CD4-positive, alpha-beta T cell treated with Interleukin-17A for 4 hours (primary cell): ENCODE measurements around the gene TTC9.

Experiments used
- DNase-seq: peaks from one replicate; pipeline ENCODE4 v3.0.0-alpha.2; 2020; ENCODE audit warnings: mixed read lengths

Gene TTC9

DNA sequence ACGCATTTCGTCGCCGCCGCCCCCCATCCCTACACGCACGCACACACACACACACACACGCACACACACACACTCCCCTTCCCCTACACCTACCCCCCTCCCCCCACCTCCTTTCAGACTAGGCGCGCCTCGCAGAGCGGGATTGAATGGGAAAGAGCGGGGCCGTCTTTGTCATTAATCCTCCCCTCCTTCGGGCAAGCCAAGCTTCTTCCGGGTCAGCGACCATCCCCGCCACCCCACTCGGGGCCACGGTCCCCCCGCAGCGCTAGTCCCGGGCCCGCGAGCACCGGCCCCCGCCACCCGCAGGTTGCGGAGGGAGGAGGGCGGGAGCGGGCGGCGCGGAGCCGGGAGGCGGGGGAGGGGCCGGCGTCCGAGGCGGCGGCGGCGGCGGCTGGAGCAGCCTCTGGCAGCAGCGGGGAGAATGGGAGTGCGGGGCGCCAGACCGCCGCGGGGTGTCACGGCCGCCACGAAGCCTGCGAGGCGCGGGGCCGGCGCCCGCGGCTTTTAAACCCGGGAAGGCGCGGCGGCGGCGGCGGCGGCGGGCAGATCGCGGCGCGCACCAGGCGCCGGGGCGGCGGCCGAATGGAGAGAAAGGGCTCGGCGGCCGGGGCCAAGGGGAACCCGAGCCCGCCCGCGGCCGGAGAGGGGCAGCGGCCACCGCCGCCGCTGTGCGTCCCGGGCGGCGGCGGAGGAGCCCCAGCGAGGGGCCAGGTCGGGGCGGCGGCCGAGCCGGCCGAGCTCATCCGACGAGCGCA is at the start of gene TTC9:
TSS of gene TTC9 (plus strand) at position 369 of the 755 bp plus-strand sequence. CDS start at position 583, 214 bp downstream.
- peak; percentile 55 for DNase-seq

DNA sequence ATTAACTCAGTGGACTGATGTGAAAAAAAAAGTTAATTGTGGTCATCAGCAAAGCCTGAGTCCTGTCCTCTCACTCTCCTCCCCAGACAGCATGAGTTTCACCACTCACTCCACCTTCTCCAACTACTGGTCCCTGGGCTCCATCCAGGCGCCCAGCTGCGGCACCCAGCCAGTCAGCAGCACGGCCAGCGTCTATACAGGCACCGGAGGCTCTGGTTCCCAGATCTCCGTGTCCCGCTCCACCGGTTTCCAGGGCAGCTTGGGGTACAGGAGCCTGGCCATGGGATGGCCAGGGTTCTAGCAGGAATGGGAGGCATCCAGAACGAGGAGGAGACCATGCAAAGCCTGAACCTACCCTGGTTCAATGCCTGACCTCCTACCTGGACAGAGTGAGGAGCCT is 47.3 kb upstream of the TTC9 start:
- DNase-seq = no peak

DNA sequence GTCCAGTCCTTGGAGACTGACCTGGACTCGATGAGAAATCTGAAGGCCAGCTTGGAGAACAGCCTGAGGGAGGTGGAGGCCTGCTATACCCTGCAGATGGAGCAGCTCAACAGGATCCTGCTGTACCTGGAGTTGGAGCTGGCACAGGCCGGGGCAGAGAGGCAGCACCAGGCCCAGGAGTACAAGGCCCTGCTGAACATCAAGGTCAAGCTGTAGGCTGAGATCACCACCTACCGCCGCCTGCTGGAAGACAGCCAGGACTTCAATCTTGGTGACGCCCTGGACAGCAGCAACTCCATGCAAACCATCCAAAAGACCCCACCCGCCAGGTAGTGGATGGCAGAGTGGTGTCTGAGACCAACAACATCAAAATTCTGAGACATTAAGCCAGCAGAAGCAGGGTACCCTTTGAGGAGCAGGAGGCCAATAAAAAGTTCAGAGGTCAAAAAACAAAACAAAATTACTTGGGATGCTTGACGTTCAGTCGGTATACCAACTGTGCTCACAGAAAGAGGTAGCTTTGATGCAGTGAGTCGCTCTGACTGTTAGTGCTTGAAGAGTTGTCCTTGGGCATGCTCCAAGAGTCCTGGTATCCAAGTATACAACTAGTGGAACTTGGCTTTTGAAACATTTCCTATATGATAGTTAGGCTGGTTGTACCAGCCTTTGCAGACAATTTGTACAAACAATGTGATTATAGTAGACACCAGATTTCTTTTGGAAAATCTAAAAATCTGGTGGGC is 46.1 kb upstream of the TTC9 start:
- DNase-seq = no peak

DNA sequence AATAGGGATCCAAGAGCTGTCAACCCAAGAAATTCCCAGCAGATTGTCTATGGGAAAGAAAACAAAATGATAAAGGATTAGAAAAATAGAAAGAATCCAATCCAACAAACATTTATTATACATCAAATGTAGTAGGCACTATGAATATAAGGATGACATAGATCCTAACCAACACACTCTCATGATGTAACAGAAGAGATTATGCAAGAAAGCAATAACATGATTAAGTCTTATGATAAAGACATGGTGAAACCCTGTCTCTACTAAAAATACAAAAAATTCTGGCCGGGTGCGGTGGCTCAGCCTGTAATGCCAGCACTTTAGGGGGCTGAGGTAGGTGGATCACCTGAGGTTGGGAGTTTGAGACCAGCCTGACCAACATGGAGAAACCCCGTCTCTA is 44.0 kb upstream of the TTC9 start:
- DNase-seq = no peak

DNA sequence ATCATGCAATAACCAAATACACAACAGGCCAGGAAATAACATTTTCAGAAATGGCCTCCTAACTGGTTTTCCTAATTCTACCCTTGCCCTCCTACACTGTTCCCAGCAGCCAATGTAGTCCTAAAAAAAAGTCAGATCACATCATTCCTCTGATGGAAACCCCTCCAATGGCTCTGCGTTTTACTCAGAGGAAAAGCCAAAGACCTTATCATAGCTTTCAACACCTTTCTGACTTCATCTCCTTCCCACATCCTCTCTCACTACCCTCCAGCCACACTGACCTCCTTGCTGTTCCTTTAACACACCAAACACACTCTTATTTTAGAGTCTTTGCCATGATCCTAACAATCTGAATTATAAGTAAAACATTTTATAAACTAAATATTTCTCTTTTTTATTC is 42.4 kb upstream of the TTC9 start:
- no peak for DNase-seq

DNA sequence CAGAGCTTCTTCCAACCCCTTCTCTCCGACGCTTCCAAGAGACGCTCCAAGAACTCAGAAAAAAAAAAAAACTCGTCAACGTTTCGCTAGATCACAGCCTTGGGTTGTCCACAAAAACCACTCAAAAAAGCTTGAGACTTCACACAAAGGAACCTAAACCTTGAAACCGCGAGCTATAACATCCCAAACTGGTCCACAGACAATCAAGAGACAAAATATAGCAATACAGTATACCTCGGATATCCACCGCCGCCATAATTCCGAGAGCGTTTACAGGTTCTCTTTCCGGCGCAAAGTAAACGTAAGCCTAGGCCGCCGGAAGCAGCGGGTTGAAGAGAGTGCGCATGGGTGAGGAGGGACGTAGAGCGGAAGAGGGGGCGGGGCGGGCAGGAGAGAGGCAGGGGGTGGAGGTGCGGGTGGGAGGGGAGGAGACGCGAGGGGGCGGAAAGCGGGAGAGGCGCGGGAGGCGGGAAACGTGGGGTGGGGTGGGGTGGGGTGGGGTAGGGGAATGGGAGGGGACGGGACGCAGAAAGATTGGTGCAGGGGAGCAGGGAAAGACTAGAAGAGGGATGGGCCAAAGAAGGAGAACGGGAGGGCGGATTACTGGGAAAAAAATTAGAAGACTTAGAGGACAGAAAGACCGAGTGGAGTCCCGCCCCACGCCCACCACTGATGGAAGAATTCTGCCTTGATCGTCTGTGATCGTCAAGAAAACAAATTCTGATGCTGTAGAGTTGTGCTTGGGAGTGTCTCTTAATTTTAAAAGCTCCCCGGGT is 41.1 kb upstream of the TTC9 start, which contains the start of gene MED6:
TSS of gene MED6 (minus strand) at position 274 of the 776 bp plus-strand sequence. CDS start at position 256, 18 bp downstream.
- DNase-seq = peak; percentile 92

DNA sequence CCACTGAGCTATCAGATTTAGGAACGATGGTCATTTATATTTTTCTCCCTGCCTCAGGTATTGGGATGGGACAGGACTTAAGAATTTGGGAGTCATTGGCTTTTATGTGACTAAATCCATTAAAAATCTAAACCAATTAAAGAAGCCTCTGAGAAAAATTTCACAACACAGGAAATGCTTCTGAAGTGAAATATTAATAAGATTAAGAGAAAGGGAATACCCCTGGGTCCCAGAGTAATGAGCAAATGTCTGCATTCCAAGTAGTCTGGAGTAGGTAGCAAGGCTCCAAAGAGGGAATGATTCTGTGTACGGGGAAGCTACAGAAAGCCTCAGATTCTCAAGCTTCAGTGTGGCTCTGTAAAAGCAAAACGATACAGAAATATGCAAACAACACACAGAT is 40.6 kb upstream of the TTC9 start:
- DNase-seq = no peak

DNA sequence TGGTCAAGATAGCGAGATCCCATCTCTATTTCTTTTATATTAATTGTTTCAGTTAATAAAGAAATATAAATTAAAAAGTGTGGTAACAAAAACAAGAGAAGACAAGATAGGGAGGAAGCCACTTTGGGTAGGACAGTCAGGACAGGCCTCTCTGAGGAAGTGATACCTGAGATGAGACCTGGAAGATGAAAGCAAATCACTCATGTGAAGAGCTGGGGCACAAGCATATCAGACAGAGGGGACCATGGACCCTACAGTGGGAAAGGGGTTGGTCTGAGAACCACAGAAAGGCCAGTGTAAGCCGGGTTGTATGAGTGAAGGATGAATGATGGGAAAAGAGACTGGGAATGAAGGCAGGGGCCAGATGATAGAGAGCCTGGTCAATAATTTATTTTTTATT is 39.5 kb upstream of the TTC9 start:
- DNase-seq = no peak

DNA sequence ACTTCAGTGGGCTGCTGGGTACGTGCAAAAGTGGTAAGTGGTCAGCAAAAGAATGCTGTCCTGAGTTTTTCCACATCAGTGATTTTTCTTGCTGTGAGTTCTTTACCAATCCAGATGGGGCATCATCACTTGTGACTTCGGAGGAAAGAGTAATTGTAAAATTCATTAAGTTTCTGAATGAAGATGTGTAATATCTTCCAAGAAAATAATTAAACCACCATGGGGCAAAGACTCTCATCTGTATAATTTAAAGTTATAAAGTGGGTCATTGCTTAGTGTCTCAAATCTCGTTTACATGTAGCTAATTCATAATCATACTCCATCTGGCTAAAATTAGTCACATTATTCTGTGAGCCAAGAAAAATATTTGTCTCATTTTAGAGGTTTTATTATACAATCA is 30.5 kb upstream of the TTC9 start:
- no peak for DNase-seq

DNA sequence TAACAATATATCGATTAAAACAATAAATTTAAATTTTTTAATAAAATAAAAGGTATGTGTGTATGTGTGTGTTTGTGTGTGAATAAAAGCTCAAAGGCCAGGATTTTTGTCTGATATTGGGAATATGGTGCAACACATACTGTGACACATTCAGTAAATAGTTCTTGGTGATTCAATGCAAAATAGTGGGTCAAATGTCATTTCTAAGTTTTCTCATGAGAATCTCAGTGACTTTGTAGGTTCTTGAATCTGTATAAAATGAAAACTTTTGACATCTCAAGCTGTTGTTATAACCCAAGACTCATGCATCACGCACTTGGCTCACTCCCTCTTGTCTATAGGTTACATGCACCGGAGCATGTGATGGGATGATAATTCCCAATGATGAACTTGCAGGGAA is 25.1 kb upstream of the TTC9 start:
- no peak for DNase-seq

DNA sequence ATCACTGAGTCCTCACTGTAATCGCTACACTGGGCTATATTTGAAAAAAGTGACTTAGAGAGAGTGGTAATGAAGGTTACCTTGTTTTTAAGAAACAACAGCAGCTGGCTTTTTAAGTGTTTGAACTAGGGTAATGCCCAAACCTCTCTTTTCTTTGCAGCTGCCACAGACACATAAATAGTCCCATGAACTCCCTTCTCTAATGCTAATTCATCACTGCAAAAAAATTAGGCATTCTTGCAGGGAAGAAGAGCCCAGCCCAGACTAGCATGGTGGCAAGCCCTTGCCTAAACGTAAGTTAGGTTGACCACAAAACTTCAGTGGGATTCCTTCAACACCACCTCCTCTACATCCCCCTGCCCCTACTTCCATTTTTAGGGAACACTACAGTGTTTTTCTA is 23.4 kb upstream of the TTC9 start:
- DNase-seq = no peak

DNA sequence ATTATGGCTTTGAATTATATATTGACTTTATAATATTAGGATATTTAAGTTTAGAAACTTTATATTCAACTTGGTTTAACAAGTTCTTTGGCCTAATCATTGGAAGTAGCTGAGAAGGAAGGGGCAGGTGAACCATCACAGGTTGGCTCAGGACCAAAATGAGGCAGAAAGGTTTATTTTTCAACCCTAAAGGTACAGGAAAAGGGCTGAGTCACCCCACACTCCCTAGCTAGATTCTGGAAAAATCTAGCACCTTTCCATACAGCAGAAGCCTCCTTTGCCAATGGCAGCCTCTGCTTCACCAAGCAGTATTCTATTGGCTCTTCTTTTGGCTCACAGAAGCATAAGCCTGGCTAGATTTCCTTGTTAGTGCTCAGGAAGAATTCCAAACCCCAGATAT is 22.0 kb upstream of the TTC9 start:
- DNase-seq = no peak

DNA sequence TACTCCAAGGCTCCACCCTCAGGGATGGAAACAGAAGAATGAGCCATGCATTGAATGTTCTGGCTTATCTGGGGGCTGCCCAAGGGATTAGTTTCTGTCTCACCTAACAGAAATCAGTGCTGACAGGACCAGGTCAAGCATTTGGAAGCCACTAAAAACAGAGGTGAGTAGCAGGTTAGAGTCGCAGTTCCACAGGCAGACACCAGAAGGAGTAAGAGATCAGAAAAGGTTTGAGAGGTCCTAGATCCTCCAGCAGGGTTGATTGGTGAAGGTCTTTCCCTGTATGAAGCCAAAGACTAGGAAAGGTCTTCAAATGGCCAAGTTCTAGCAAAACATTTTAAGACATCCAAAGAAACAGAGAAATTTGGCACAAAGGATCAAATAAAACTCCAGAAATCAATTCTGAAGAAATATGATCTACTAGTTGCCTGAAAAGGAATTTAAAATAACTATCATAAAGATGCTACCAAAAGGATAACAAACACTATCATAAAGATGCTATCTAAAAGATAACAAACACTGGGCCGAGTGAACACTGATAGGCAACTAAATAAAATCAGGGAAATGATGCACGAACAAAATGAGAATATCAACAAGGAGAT is 19.5 kb upstream of the TTC9 start:
- DNase-seq = peak; percentile 67

DNA sequence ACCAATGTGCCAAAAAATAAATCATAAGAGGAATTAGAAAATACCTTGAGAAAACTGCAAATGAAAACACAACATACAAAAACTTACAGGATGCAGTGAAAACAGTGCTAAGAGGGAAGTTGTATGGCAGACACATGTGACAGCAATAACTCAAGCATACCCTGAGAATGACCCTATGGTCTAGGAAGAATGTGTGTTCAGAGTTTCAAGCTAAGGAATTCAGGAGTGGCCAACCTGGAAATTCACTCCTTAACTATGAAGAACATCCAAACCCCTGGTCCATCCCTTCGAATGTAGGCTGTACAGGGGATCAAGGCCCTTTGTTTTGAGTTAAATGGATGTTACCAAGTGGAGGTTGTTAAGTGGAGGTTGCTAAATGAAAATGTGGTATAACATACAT is 16.7 kb upstream of the TTC9 start:
- no peak for DNase-seq

DNA sequence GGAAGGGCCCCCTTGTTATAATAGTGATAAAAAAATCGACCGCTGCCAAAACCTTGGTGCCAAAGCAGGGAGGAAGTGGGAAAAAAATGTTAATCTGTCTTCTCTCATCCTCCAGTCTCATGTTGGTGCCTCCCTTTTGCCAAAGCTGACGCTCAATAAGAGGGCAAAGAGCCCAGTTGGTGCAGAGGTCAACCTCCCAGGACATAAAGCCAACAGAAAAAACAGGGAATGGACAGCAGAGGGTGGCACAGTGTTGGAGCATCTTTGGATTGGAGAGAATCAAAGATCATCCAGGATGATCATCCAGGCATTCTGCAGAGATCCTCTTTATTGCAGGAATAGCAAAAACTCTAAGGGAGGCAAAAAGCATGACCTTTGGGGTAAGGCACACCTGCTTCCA is 9.8 kb upstream of the TTC9 start:
- no peak for DNase-seq

DNA sequence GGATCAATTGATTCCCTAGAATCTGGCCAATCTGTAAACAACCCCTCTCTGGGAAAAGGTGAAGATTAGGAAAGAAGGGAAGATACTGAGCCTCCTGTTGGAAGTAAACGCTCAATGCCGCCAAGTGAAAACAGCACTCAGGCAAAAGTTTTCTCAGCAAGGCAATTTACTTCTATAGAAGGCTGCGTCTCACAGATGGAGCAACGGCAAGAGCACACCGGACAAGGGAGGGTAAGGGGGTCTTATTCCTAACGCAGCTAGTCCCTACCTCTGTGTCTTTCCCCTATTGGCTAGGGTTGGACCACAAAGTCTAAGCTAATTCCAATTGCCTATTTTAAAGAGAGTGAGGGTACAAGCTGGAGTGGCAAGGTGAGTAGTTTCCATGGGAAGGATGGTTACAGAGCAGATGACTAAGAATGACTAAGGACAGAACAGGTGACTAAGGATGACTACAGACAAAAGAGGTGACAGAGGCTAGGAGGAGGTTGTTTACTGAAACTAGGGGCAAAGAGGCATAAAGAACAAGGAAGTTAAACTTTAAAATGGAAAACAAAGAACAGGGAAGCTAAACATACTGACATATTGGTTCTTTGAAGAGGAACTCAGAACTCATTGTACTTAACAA is 5.6 kb upstream of the TTC9 start:
- DNase-seq = no peak

DNA sequence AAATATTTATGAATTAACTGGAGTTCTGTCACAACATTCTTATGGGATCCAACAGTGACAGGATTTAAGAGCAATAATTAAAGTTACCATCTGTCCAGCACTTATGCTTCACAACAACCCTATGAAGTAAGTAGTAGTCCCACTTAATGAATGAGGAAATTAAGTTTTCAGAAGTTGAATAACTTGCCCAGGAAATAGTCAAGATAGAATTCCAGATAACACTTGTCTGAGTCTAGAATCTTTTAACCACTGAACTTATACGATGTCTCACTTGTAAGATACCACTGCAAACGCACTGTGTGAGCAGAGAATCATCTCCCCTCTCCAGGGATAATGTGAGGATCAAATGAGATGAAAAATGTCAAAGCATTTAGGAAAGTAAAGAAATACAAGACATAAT is 3.3 kb upstream of the TTC9 start:
- DNase-seq = no peak

DNA sequence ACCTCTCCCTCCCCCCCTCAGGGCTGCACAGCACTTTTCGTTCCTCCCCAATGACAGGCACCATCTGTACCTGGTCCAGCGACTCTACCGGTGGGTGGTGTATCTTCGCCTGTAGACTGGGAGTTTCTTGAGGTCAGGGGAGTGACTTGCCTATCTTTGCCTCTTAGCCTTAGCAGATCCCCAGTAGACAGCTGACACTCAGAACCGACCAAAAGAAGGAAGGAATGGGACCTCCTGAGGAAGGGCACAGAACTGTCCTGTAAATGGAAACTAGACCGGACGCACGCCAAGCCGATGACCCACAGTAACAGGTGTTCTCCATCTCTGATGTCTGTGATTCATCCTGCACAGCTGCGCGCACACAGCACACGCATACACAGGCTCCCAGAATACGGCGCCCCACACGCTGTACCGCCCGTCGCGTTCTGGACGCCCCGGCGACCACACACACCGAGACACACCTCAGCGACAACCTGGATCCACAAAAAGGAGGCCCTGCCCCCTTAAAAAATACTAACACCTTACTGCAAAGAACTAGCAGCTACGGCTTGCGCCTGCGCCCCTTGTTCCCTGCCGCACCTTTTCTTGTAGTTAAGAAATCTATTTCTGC is 673 bp upstream of the TTC9 start:
- peak; percentile 77 for DNase-seq

DNA sequence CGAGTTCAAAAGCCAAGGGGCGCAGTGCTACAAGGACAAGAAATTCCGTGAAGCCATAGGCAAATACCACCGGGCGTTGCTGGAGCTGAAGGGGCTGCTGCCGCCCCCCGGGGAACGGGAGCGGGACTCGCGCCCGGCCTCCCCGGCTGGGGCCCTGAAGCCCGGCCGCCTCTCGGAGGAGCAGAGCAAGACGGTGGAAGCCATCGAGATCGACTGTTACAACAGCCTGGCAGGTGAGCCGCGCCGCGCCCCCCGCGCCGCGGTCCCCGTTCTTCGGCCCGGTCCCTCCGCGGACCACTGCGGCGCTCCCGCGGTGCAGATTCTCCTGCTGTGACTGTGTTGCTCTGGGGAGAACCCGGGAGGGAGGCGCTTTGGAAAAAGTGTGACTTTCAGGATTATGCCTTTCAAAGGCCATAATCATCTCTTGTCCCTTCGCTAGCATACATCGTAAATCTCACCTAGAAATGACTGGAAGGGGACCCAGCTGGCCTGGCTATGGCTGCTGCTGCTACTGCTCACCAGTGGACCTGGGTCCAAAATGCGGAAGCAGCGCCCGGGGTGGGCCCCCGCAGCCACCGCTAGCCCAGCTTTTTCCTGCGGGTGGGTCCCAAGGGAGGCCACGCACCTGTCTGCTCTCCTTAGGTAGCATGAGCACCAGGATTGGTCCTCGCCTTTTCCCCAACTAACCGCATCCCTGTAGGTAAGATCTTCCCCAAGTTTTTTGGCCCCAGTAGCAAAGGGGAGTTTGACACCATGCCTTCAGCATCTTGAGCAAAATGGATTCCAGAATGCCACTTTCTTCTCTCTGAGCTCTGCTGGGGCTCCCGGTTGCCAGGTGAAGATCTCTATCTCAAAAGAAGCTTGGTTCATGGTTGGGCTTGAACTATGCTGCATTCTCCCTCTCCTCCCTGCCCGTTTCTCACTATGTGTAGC is 853 bp downstream of the TTC9 start:
- peak; percentile 50 for DNase-seq

DNA sequence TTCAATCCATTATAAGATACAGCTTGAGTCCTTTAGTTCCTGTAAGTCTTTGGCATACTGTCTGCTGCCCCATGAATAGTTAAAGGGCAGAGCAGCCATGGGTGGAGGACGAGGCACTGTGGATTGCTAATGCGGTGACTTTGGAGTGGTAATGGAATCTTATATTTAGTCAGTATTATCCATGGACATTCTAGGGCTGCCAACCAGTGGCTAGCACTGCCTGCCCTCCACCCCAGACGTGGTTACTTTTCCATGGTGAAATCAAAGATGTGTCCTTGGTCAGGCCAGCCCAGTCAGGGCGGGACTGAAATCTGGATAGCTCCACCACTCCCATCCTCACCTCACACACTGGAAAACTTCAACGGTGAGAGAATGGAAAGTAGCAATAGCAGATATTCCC is 2.3 kb downstream of the TTC9 start:
- DNase-seq = no peak

DNA sequence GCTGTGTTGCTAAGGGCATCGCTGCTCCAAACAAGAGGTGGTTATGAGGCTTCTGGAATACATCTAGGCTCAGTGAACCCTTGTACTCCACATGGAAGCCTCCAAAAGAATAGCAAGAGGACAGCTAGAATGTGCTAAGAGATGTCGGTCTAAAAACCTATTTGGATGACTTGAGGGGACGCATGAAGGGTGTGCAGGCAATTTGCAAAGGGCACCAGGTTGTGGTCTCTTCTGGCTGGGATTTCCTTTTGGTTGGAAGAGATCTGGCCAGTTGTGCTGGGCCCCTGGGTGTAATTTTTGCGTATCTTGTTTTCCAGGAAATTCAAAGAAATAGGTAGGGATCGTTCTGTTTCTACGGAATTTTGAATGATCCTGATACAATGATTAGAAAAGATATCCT is 4.2 kb downstream of the TTC9 start:
- DNase-seq = no peak
